Rectal smooth muscle tissue (tissue), 1 donor: ENCODE results near the gene CTTNBP2NL.

Source experiments
- H3K27ac ChIP-seq: one replicate; pipeline ENCODE4 v1.7.0; 2013; ENCODE audit warnings: low read depth, low read length, inconsistent platforms
- H3K27me3 ChIP-seq: one replicate; pipeline ENCODE4 v1.7.0; 2013; ENCODE audit warnings: low read length; ENCODE audit not compliant: control insufficient read depth, insufficient read depth
- H3K36me3 ChIP-seq: one replicate; pipeline ENCODE4 v1.7.0; 2013; ENCODE audit warnings: low read length; ENCODE audit not compliant: control insufficient read depth, insufficient read depth
- H3K4me1 ChIP-seq: one replicate; pipeline ENCODE4 v1.7.0; 2013; ENCODE audit warnings: low read length; ENCODE audit not compliant: control insufficient read depth, insufficient read depth
- H3K4me3 ChIP-seq: one replicate; pipeline ENCODE4 v1.7.0; 2013; ENCODE audit warnings: low read length
- H3K9ac ChIP-seq: one replicate; pipeline ENCODE4 v1.7.0; 2013; ENCODE audit warnings: low read length

Gene CTTNBP2NL

GRCh38 chr1:112492076-112492475 is 96.1 kb downstream of the CTTNBP2NL start:
- Histone ChIP-seq H3K36me3 (no peaks in the 10 kb centered on the region), H3K9ac (no peak overlapping the region), H3K27ac (no peak overlapping the region), H3K4me1 (no peaks in the 10 kb centered on the region), H3K27me3 (no peaks in the 10 kb centered on the region), H3K4me3 (no peak overlapping the region)

- H3K9ac ChIP-seq: no peak overlapping the region
- H3K27ac ChIP-seq: no peak overlapping the region
- no peaks in the 10 kb centered on the region for H3K27me3 ChIP-seq
- H3K36me3 ChIP-seq: no peaks in the 10 kb centered on the region
- H3K4me1 ChIP-seq: no peaks in the 10 kb centered on the region
- H3K4me3 ChIP-seq: no peak overlapping the region
Measured at GRCh38 chr1:112493351-112493750, 97.3 kb downstream of the CTTNBP2NL start.

- no peak overlapping the region for H3K9ac ChIP-seq
- no peaks in the 10 kb centered on the region for H3K27me3 ChIP-seq
- H3K4me3 ChIP-seq: no peak overlapping the region
- H3K4me1 ChIP-seq: no peaks in the 10 kb centered on the region
- no peak overlapping the region for H3K27ac ChIP-seq
- no peaks in the 10 kb centered on the region for H3K36me3 ChIP-seq
Measured at GRCh38 chr1:112496290-112496689, 100.3 kb downstream of the CTTNBP2NL start.

GRCh38 chr1:112501810-112502641 is 106.0 kb downstream of the CTTNBP2NL start:
- Histone ChIP-seq H3K9ac (no peak overlapping the region), H3K27ac (no peak overlapping the region)

GRCh38 chr1:112502826-112503225 is 106.8 kb downstream of the CTTNBP2NL start:
- Histone ChIP-seq H3K9ac (no peak overlapping the region), H3K4me3 (no peak overlapping the region), H3K27me3 (peaks cover 4% of the 10 kb centered on the region)

More at GRCh38 chr1:112501810-112502641, 106.0 kb downstream of the CTTNBP2NL start:
- Histone ChIP-seq H3K4me1 (no peaks in the 10 kb centered on the region), H3K36me3 (no peaks in the 10 kb centered on the region), H3K4me3 (peak overlapping the region; percentile 59), H3K27me3 (peaks cover 3% of the 10 kb centered on the region)

GRCh38 chr1:112504001-112504660 is 108.1 kb downstream of the CTTNBP2NL start:
- Histone ChIP-seq H3K4me1 (peaks cover 3% of the 10 kb centered on the region), H3K27me3 (peaks cover 7% of the 10 kb centered on the region), H3K9ac (no peak overlapping the region)

More at GRCh38 chr1:112502826-112503225, 106.8 kb downstream of the CTTNBP2NL start:
- no peak overlapping the region for H3K27ac ChIP-seq
- no peaks in the 10 kb centered on the region for H3K36me3 ChIP-seq
- no peaks in the 10 kb centered on the region for H3K4me1 ChIP-seq

GRCh38 chr1:112504661-112505399 is 108.8 kb downstream of the CTTNBP2NL start:
- Histone ChIP-seq H3K36me3 (no peaks in the 10 kb centered on the region), H3K27me3 (peaks cover 9% of the 10 kb centered on the region), H3K9ac (no peak overlapping the region), H3K4me3 (no peak overlapping the region), H3K27ac (no peak overlapping the region), H3K4me1 (peaks cover 3% of the 10 kb centered on the region)

More at GRCh38 chr1:112504001-112504660, 108.1 kb downstream of the CTTNBP2NL start:
- Histone ChIP-seq H3K27ac (no peak overlapping the region), H3K36me3 (no peaks in the 10 kb centered on the region), H3K4me3 (no peak overlapping the region)

- Histone ChIP-seq H3K4me3 (no peak overlapping the region), H3K36me3 (no peaks in the 10 kb centered on the region), H3K4me1 (peaks cover 3% of the 10 kb centered on the region), H3K27me3 (peaks cover 11% of the 10 kb centered on the region), H3K27ac (no peak overlapping the region), H3K9ac (no peak overlapping the region)
Measured at GRCh38 chr1:112505400-112505785, 109.4 kb downstream of the CTTNBP2NL start.

GRCh38 chr1:112505878-112506277 is 109.9 kb downstream of the CTTNBP2NL start:
- no peak overlapping the region for H3K9ac ChIP-seq
- no peak overlapping the region for H3K27ac ChIP-seq
- no peaks in the 10 kb centered on the region for H3K36me3 ChIP-seq
- peaks cover 3% of the 10 kb centered on the region for H3K4me1 ChIP-seq
- peaks cover 11% of the 10 kb centered on the region for H3K27me3 ChIP-seq
- H3K4me3 ChIP-seq: no peak overlapping the region

- Histone ChIP-seq H3K4me3 (no peak overlapping the region), H3K27ac (no peak overlapping the region), H3K9ac (no peak overlapping the region), H3K27me3 (peaks cover 11% of the 10 kb centered on the region), H3K36me3 (no peaks in the 10 kb centered on the region), H3K4me1 (peaks cover 3% of the 10 kb centered on the region)
Measured at GRCh38 chr1:112506306-112506705, 110.3 kb downstream of the CTTNBP2NL start.

- Histone ChIP-seq H3K4me1 (peaks cover 3% of the 10 kb centered on the region), H3K4me3 (no peak overlapping the region), H3K36me3 (no peaks in the 10 kb centered on the region), H3K27ac (no peak overlapping the region), H3K27me3 (peaks cover 11% of the 10 kb centered on the region), H3K9ac (no peak overlapping the region)
Measured at GRCh38 chr1:112506731-112507130, 110.7 kb downstream of the CTTNBP2NL start.

- Histone ChIP-seq H3K27me3 (peaks cover 11% of the 10 kb centered on the region), H3K27ac (no peak overlapping the region), H3K9ac (no peak overlapping the region), H3K4me3 (no peak overlapping the region), H3K36me3 (no peaks in the 10 kb centered on the region), H3K4me1 (peaks cover 3% of the 10 kb centered on the region)
Measured at GRCh38 chr1:112507336-112507735, 111.3 kb downstream of the CTTNBP2NL start.
